ENCODE measurements around the gene NRXN3. TPM values are rescaled to one million over a fixed set of nuclear protein-coding genes. Genes with fewer than 3 reads are reported as not detected.

The NRXN3 gene
- total and polyA plus RNA-seq, 2 of the 13 experiments (the other 11 are each of a cell fraction or from before 2014, with no cell fraction given), result 0.03 TPM; not detected in 1

DNA sequence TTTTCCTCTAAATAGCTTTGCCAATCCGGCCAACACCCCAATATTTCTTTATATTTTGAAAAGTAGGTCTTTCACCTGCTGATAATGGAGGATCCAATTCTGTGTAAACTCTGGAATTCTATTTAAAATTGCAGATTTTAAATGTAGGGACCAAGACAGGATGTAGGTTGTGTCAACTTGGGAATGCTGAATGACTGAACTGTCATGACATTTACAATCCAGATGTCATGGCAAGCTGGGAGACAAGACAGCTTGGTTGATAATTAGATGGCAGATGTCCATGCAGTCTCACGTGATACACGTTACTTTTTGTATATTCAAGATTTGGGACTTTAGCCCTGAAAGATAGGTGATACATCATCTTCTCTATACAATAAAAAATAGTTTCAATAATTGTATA, 1564.0 kb downstream of the NRXN3 start:
- Histone ChIP-seq H3K9me3 (ENCODE audit: low read length) (peaks cover 87% of the 10 kb centered on the region), H3K36me3 (replicated peaks in 1 of 2; ENCODE audit: control insufficient read depth in 1 of 2, insufficient read depth in 2 of 2, low read length in 2 of 2) (no peaks in the 10 kb centered on the region), H3K4me3 (replicated peaks in 1 of 3; ENCODE audit: insufficient read depth in 1 of 3, low read depth in 2 of 3, low read length in 3 of 3) (no peak overlapping the region), H2AFZ (ENCODE audit: low read length) (no peak overlapping the region), H3K4me1 (ENCODE audit: insufficient read depth, low read length) (no peaks in the 10 kb centered on the region), H3K4me2 (ENCODE audit: low read depth, low read length) (no peak overlapping the region), H3K27me3 (ENCODE audit: control insufficient read depth in 1 of 2, insufficient read depth in 2 of 2, low read length in 2 of 2) (no peaks in the 10 kb centered on the region), H3K27ac (ENCODE audit: extremely low read length, insufficient read depth, low read length) (no peak overlapping the region), H3K79me2 (ENCODE audit: insufficient read depth, low read length) (no peaks in the 10 kb centered on the region), H4K20me1 (ENCODE audit: insufficient read depth, low read length) (no peaks in the 10 kb centered on the region), H3K9ac (ENCODE audit: insufficient read depth, low read depth, low read length) (no peak overlapping the region)
- no peak for DNase-seq (ENCODE audit: low spot score)
- BruUV-seq (replicated peaks), result no TSS peak
- ChIA-PET POLR2A (no interaction called here), CTCF (ENCODE audit: low intra/inter-chr PET ratio, low total read pairs) (no interaction called here)
- ATAC-seq, result no peak
- no peak for FAIRE-seq
- no peak for TF ChIP-seq ZNF296 (CRISPR knock-in tag; conservative IDR thresholded peaks at IDR 0.05)
- no peak for TF ChIP-seq ZNF317 (CRISPR knock-in tag; IDR thresholded peaks at IDR 0.05)
- no peak for TF ChIP-seq ZNF572 (CRISPR knock-in tag; IDR thresholded peaks at IDR 0.05)
- TF ChIP-seq, protein P1, sequence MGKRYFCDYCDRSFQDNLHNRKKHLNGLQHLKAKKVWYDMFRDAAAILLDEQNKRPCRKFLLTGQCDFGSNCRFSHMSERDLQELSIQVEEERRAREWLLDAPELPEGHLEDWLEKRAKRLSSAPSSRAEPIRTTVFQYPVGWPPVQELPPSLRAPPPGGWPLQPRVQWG (CRISPR knock-in tag; IDR thresholded peaks at IDR 0.05; ENCODE audit: borderline replicate concordance, low read depth), result no peak
- TF ChIP-seq SMAD3 (CRISPR knock-in tag; IDR thresholded peaks at IDR 0.05), result no peak
- no peak for TF ChIP-seq ZNF550 (CRISPR knock-in tag; IDR thresholded peaks at IDR 0.05; ENCODE audit: borderline replicate concordance)
- no peak for TF ChIP-seq E2F1 (CRISPR knock-in tag; IDR thresholded peaks at IDR 0.05)
- in situ Hi-C loops (cut with HindIII; ENCODE audit: extremely low pct_ligation_motif_present, low pct_unique_long_range_greater_than_20kb) (no loop called here), intact Hi-C loops (cut with micrococcal nuclease; ENCODE audit: unreplicated experiment) (no loop called here)
- WGBS (ENCODE audit: low lambda C conversion rate), result 8% methylated on average over 3 of the region's 3 CpGs

- Histone ChIP-seq H3K4me3 (replicated peaks in 1 of 3; ENCODE audit: insufficient read depth in 1 of 3, low read depth in 2 of 3, low read length in 3 of 3) (no peak overlapping the region), H4K20me1 (ENCODE audit: insufficient read depth, low read length) (no peaks in the 10 kb centered on the region), H3K36me3 (replicated peaks in 1 of 2; ENCODE audit: control insufficient read depth in 1 of 2, insufficient read depth in 2 of 2, low read length in 2 of 2) (no peaks in the 10 kb centered on the region), H3K9ac (ENCODE audit: insufficient read depth, low read depth, low read length) (no peak overlapping the region), H3K27me3 (ENCODE audit: control insufficient read depth in 1 of 2, insufficient read depth in 2 of 2, low read length in 2 of 2) (no peaks in the 10 kb centered on the region), H3K4me1 (ENCODE audit: insufficient read depth, low read length) (no peaks in the 10 kb centered on the region), H3K27ac (ENCODE audit: extremely low read length, insufficient read depth, low read length) (no peak overlapping the region), H3K9me3 (ENCODE audit: low read length) (peaks cover 84% of the 10 kb centered on the region), H3K79me2 (ENCODE audit: insufficient read depth, low read length) (no peaks in the 10 kb centered on the region), H2AFZ (ENCODE audit: low read length) (no peak overlapping the region), H3K4me2 (ENCODE audit: low read depth, low read length) (no peak overlapping the region)
- intact Hi-C loops (cut with micrococcal nuclease; ENCODE audit: unreplicated experiment), result no loop called here
- no peak for ATAC-seq
- POLR2A ChIA-PET, result no interaction called here
- 69% methylated on average over 1 of the region's 1 CpG for WGBS (ENCODE audit: low lambda C conversion rate)
- FAIRE-seq, result no peak
- CTCF ChIA-PET (ENCODE audit: low intra/inter-chr PET ratio, low total read pairs), result no interaction called here
- in situ Hi-C loops (cut with HindIII; ENCODE audit: extremely low pct_ligation_motif_present, low pct_unique_long_range_greater_than_20kb), result no loop called here
- no peak for TF ChIP-seq MXI1 (IDR thresholded peaks at IDR 0.05; ENCODE audit: borderline replicate concordance, low read depth, low read length)
- TF ChIP-seq SMARCE1 (IDR thresholded peaks at IDR 0.05; ENCODE audit: borderline replicate concordance), result no peak
- TF ChIP-seq TARDBP (CRISPR knock-in tag; IDR thresholded peaks at IDR 0.05), result no peak
- no peak for TF ChIP-seq NR2F2 (IDR thresholded peaks at IDR 0.05; ENCODE audit: borderline replicate concordance, low read depth)
- no peak for TF ChIP-seq ZNF720 (CRISPR knock-in tag; IDR thresholded peaks at IDR 0.05)
- no peak for TF ChIP-seq SALL1 (CRISPR knock-in tag; IDR thresholded peaks at IDR 0.05)
- TF ChIP-seq MTA3 (CRISPR knock-in tag; IDR thresholded peaks at IDR 0.05), result no peak
- no peak for TF ChIP-seq ZNF792 (CRISPR knock-in tag; IDR thresholded peaks at IDR 0.05)
- TF ChIP-seq, protein P2, sequence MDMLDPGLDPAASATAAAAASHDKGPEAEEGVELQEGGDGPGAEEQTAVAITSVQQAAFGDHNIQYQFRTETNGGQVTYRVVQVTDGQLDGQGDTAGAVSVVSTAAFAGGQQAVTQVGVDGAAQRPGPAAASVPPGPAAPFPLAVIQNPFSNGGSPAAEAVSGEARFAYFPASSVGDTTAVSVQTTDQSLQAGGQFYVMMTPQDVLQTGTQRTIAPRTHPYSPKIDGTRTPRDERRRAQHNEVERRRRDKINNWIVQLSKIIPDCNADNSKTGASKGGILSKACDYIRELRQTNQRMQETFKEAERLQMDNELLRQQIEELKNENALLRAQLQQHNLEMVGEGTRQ (IDR thresholded peaks at IDR 0.05; ENCODE audit: low read depth, low read length), result no peak
- TF ChIP-seq, protein P2 (CRISPR knock-in tag; IDR thresholded peaks at IDR 0.05; ENCODE audit: borderline replicate concordance), result no peak
- no peak for TF ChIP-seq ZNF292 (CRISPR knock-in tag; IDR thresholded peaks at IDR 0.05; ENCODE audit: borderline replicate concordance, low read depth)
- no peak for TF ChIP-seq ZNF367 (CRISPR knock-in tag; IDR thresholded peaks at IDR 0.05; ENCODE audit: borderline replicate concordance)
- no TSS peak for BruUV-seq (replicated peaks)
- no peak for DNase-seq (ENCODE audit: low spot score)
Measured at GRCh38 chr14:79734656-79735055, 1564.5 kb downstream of the NRXN3 start.

Measured in HepG2 (cell line).